HEK293T (cell line): ENCODE measurements around the gene NDUFS8.

Experiments
- BHLHE40 ChIP-seq: fragments of 450-650 bp; IDR thresholded peaks from 2 replicates; pipeline ENCODE4 v1.6.1; 2016; ENCODE audit warnings: mild to moderate bottlenecking, moderate library complexity, borderline replicate concordance
- FOXK2 ChIP-seq: fragments of 450-650 bp; IDR thresholded peaks from 2 replicates; pipeline ENCODE4 v1.6.1; 2016; ENCODE audit warnings: mild to moderate bottlenecking
- NFRKB ChIP-seq: fragments of 450-650 bp; IDR thresholded peaks from 2 replicates; pipeline ENCODE4 v1.6.1; 2016; ENCODE audit warnings: mild to moderate bottlenecking, moderate library complexity
- PKNOX1 ChIP-seq: fragments of 450-650 bp; IDR thresholded peaks from 2 replicates; pipeline ENCODE4 v1.6.1; 2016
- SUZ12 ChIP-seq: fragments of 450-650 bp; IDR thresholded peaks from 2 replicates; pipeline ENCODE4 v1.6.1; 2016; ENCODE audit warnings: mild to moderate bottlenecking
- TARDBP ChIP-seq: fragments of 450-650 bp; IDR thresholded peaks from 2 replicates; pipeline ENCODE4 v1.6.1; 2016
- ZNF384 ChIP-seq: fragments of 450-650 bp; IDR thresholded peaks from 2 replicates; pipeline ENCODE4 v1.6.1; 2016

- no peak for TF ChIP-seq ZNF384
- TF ChIP-seq BHLHE40, result no peak
- no peak for TF ChIP-seq SUZ12
- TF ChIP-seq NFRKB, result no peak
- TF ChIP-seq FOXK2, result no peak
- no peak for TF ChIP-seq TARDBP
- no peak for TF ChIP-seq PKNOX1
These were observed 34.4 kb downstream of the NDUFS8 start for GRCh38 chr11:68064926-68065325.
